Measurements from ENCODE around the gene CLEC14A. TPM values are rescaled to one million over a fixed set of nuclear protein-coding genes. Genes with fewer than 3 reads are reported as not detected.

CLEC14A gene
- total and polyA plus RNA-seq, 9 of the 15 experiments (the other 6 are each of a cell fraction or from before 2014, with no cell fraction given) = not detected

GRCh38 chr14:38233218-38233617 is 22.7 kb downstream of the CLEC14A start:
- POLR2A ChIA-PET = no interaction called here
- FAIRE-seq (no peak), DNase-seq (ENCODE audit: extremely low read depth in 1 of 4, low spot score in 3 of 4) (no peak), ATAC-seq (no peak)
- H3K36me3 ChIP-seq (ENCODE audit: control insufficient read depth, insufficient read depth, low read length) = no peaks in the 10 kb centered on the region
- 0% methylated on average over 3 of the region's 5 CpGs for WGBS (ENCODE audit: insufficient coverage, low coverage, missing lambda C conversion rate)
- intact Hi-C loops (cut with micrococcal nuclease) (no loop called here), in situ Hi-C loops (cut with MboI) (no loop called here)
- no peak overlapping the region for H3K4me2 ChIP-seq (ENCODE audit: insufficient read depth, low read length)
- no peaks in the 10 kb centered on the region for H3K79me2 ChIP-seq (ENCODE audit: control insufficient read depth, insufficient read depth, low read length)
- no peaks in the 10 kb centered on the region for H3K4me1 ChIP-seq (replicated peaks in 1 of 2; ENCODE audit: control insufficient read depth in 2 of 2, insufficient read depth in 2 of 2, low read length in 2 of 2)
- BruUV-seq (replicated peaks) = no TSS peak
- no peak overlapping the region for H3K9ac ChIP-seq (ENCODE audit: insufficient read depth in 1 of 2, low read depth in 2 of 2, low read length in 2 of 2)
- no peak overlapping the region for H3K27ac ChIP-seq (ENCODE audit: extremely low read depth, low read depth, low read length)
- H3K4me3 ChIP-seq = no peak overlapping the region
- H3K9me1 ChIP-seq (ENCODE audit: control insufficient read depth, insufficient read depth, low read length) = no peaks in the 10 kb centered on the region
- no peaks in the 10 kb centered on the region for H4K20me1 ChIP-seq (replicated peaks; ENCODE audit: control insufficient read depth, insufficient read depth, low read length)
- no peak overlapping the region for H2AFZ ChIP-seq (ENCODE audit: low read depth, low read length)
- CTCF ChIA-PET (ENCODE audit: low intra/inter-chr PET ratio) = no interaction called here
- no peaks in the 10 kb centered on the region for H3K27me3 ChIP-seq (ENCODE audit: control insufficient read depth in 2 of 2, insufficient read depth in 2 of 2, low read length in 2 of 2)
- no peaks in the 10 kb centered on the region for H3K9me3 ChIP-seq (replicated peaks; ENCODE audit: control insufficient read depth, insufficient read depth, low read depth, low read length)
- TF ChIP-seq, protein P1, sequence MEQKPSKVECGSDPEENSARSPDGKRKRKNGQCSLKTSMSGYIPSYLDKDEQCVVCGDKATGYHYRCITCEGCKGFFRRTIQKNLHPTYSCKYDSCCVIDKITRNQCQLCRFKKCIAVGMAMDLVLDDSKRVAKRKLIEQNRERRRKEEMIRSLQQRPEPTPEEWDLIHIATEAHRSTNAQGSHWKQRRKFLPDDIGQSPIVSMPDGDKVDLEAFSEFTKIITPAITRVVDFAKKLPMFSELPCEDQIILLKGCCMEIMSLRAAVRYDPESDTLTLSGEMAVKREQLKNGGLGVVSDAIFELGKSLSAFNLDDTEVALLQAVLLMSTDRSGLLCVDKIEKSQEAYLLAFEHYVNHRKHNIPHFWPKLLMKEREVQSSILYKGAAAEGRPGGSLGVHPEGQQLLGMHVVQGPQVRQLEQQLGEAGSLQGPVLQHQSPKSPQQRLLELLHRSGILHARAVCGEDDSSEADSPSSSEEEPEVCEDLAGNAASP (IDR thresholded peaks at IDR 0.05) = no peak
- TF ChIP-seq MXI1 (IDR thresholded peaks at IDR 0.05; ENCODE audit: low read depth, low read length) (no peak), STAT5B (CRISPR knock-in tag; IDR thresholded peaks at IDR 0.05) (no peak), GTF2A2 (tag; IDR thresholded peaks at IDR 0.05) (no peak), CHD4 (IDR thresholded peaks at IDR 0.05; ENCODE audit: insufficient read depth, insufficient replicate concordance, low read depth, low read length, poor library complexity, severe bottlenecking) (no peak), SMARCA4 (IDR thresholded peaks at IDR 0.05) (no peak), MAFG (tag; conservative IDR thresholded peaks at IDR 0.05) (no peak), ZFP36 (IDR thresholded peaks at IDR 0.05; ENCODE audit: low read depth, low read length, partially characterized antibody) (no peak), WHSC1 (IDR thresholded peaks at IDR 0.05; ENCODE audit: low read length) (no peak), HDAC8 (tag; IDR thresholded peaks at IDR 0.05) (no peak), ZBTB8A (IDR thresholded peaks at IDR 0.05; ENCODE audit: partially characterized antibody) (no peak), FOXO4 (CRISPR knock-in tag; IDR thresholded peaks at IDR 0.05) (no peak), RAD51 (IDR thresholded peaks at IDR 0.05; ENCODE audit: borderline replicate concordance, low read depth) (no peak)
- TF ChIP-seq, protein P2, sequence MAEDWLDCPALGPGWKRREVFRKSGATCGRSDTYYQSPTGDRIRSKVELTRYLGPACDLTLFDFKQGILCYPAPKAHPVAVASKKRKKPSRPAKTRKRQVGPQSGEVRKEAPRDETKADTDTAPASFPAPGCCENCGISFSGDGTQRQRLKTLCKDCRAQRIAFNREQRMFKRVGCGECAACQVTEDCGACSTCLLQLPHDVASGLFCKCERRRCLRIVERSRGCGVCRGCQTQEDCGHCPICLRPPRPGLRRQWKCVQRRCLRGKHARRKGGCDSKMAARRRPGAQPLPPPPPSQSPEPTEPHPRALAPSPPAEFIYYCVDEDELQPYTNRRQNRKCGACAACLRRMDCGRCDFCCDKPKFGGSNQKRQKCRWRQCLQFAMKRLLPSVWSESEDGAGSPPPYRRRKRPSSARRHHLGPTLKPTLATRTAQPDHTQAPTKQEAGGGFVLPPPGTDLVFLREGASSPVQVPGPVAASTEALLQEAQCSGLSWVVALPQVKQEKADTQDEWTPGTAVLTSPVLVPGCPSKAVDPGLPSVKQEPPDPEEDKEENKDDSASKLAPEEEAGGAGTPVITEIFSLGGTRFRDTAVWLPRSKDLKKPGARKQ (CRISPR knock-in tag; IDR thresholded peaks at IDR 0.05) = no peak
- TF ChIP-seq, protein P3, sequence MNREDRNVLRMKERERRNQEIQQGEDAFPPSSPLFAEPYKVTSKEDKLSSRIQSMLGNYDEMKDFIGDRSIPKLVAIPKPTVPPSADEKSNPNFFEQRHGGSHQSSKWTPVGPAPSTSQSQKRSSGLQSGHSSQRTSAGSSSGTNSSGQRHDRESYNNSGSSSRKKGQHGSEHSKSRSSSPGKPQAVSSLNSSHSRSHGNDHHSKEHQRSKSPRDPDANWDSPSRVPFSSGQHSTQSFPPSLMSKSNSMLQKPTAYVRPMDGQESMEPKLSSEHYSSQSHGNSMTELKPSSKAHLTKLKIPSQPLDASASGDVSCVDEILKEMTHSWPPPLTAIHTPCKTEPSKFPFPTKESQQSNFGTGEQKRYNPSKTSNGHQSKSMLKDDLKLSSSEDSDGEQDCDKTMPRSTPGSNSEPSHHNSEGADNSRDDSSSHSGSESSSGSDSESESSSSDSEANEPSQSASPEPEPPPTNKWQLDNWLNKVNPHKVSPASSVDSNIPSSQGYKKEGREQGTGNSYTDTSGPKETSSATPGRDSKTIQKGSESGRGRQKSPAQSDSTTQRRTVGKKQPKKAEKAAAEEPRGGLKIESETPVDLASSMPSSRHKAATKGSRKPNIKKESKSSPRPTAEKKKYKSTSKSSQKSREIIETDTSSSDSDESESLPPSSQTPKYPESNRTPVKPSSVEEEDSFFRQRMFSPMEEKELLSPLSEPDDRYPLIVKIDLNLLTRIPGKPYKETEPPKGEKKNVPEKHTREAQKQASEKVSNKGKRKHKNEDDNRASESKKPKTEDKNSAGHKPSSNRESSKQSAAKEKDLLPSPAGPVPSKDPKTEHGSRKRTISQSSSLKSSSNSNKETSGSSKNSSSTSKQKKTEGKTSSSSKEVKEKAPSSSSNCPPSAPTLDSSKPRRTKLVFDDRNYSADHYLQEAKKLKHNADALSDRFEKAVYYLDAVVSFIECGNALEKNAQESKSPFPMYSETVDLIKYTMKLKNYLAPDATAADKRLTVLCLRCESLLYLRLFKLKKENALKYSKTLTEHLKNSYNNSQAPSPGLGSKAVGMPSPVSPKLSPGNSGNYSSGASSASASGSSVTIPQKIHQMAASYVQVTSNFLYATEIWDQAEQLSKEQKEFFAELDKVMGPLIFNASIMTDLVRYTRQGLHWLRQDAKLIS (CRISPR knock-in tag; IDR thresholded peaks at IDR 0.05) = no peak
